CD4-positive, alpha-beta memory T cell (primary cell): Measurements from ENCODE around the gene TALDO1. TPM values are rescaled to one million over a fixed set of nuclear protein-coding genes. Genes with fewer than 3 reads are reported as not detected.

ENCODE experiments used
- CTCF ChIA-PET: fragments of 350-600 bp; sonication (Branson Sonifier 250); formaldehyde crosslinking; loops from one replicate; lab custom pipeline; 2021; ENCODE audit warnings: inconsistent platforms; ENCODE audit not compliant: partially characterized antibody; lab: Charles Lee
- POLR2A ChIA-PET: fragments of 350-600 bp; sonication (Branson Sonifier 250); formaldehyde crosslinking; loops from one replicate; lab custom pipeline; 2021; ENCODE audit not compliant: partially characterized antibody; lab: Charles Lee
- DNase-seq, 5 donors: peaks; one replicate each; pipeline versions ENCODE4 v3.0.0 to v3.0.0-alpha.2; 2020 to 2022; ENCODE audit warnings: mixed read lengths in 1 of 5
- H3K27ac ChIP-seq: one replicate; pipeline ENCODE4 v1.7.0; 2013; ENCODE audit warnings: low read depth, low read length
- H3K27me3 ChIP-seq: 2 replicates; pipeline ENCODE4 v1.7.0; 2013; ENCODE audit warnings: mild to moderate bottlenecking, low read length, moderate library complexity; ENCODE audit not compliant: insufficient read depth
- H3K36me3 ChIP-seq: 2 replicates; pipeline ENCODE4 v1.7.0; 2013; ENCODE audit warnings: mild to moderate bottlenecking, low read length, moderate library complexity; ENCODE audit not compliant: insufficient read depth
- H3K4me1 ChIP-seq: 2 replicates; pipeline ENCODE4 v1.7.0; 2013; ENCODE audit warnings: mild to moderate bottlenecking, low read length, moderate library complexity; ENCODE audit not compliant: insufficient read depth
- H3K4me3 ChIP-seq, 2 donors: one replicate each; pipeline ENCODE4 v1.7.0; 2013; ENCODE audit warnings: low read length in 2 of 2, mild to moderate bottlenecking in 1 of 2
- H3K9me3 ChIP-seq, 2 donors: one replicate each; pipeline ENCODE4 v1.7.0; 2013; ENCODE audit warnings: low read length in 2 of 2, control low read depth in 1 of 2; ENCODE audit not compliant: control insufficient read depth in 1 of 2
- H3K27ac Mint-ChIP-seq, 7 donors: one replicate each; pipeline ENCODE4 v1.8.0; 2020 to 2021; ENCODE audit warnings: mixed read lengths in 7 of 7, mild to moderate bottlenecking in 6 of 7, inconsistent platforms in 3 of 7, moderate library complexity in 3 of 7
- H3K27me3 Mint-ChIP-seq, 2 donors: one replicate each; pipeline ENCODE4 v1.8.0; 2020 to 2021; ENCODE audit warnings: mixed read lengths in 2 of 2
- H3K36me3 Mint-ChIP-seq, 2 donors: one replicate each; pipeline ENCODE4 v1.8.0; 2020 to 2021; ENCODE audit warnings: mixed read lengths in 2 of 2, inconsistent platforms in 1 of 2, mild to moderate bottlenecking in 1 of 2
- H3K4me1 Mint-ChIP-seq, 4 donors: one replicate each; pipeline ENCODE4 v1.8.0; 2020 to 2021; ENCODE audit warnings: mixed read lengths in 4 of 4, mild to moderate bottlenecking in 1 of 4
- H3K4me3 Mint-ChIP-seq, 8 donors: one replicate each; pipeline ENCODE4 v1.8.0; 2020 to 2021; ENCODE audit warnings: mixed read lengths in 8 of 8, mild to moderate bottlenecking in 7 of 8, moderate library complexity in 6 of 8, inconsistent platforms in 3 of 8
- H3K9me3 Mint-ChIP-seq, 8 donors: one replicate each; pipeline ENCODE4 v1.8.0; 2020 to 2021; ENCODE audit warnings: mixed read lengths in 8 of 8, mild to moderate bottlenecking in 5 of 8, inconsistent platforms in 3 of 8, moderate library complexity in 1 of 8
- intact Hi-C: fragments of 100-400 bp; cut with micrococcal nuclease; formaldehyde crosslinking; loops from one replicate; pipeline ENCODE4 v1.15.1; 2023
- polyA plus RNA-seq, 2 donors: library from polyadenylated mRNA; unstranded; fragments of 300-500 nt; fragmentation: Illumina TruSeq; gene quantifications; one replicate each; pipeline ENCODE4 v1.2.3, GENCODE V29; 2021
- total RNA-seq, 2 experiments: library from RNA; stranded (reverse); gene quantifications; one replicate each; pipeline ENCODE4 v1.2.3, GENCODE V29; 2021

The TALDO1 gene
- total and polyA plus RNA-seq, 4 experiments from 2014 or later: 80.4 to 244 (median 132) TPM

- H3K9me3 Mint-ChIP-seq: peaks cover 0 to 3% (median 0%) of the 10 kb centered on the region in 8 donors
- H3K4me3 Mint-ChIP-seq: peak overlapping the region in 1 of 8 donors; percentile 54
- peak overlapping the region in 1 of 7 donors; percentile 25 for H3K27ac Mint-ChIP-seq
- peaks cover 6 to 39% (median 24%) of the 10 kb centered on the region in 4 donors for H3K4me1 Mint-ChIP-seq
- peaks cover 26% of the 10 kb centered on the region for H3K4me1 ChIP-seq
- ChIA-PET POLR2A (interaction anchor here (1.2 kb wide), 1 partner anchor 117 kb away, joined by 3 read pairs; the partner anchor contains the start of gene TMEM80), CTCF (no interaction called here)
- H3K36me3 Mint-ChIP-seq: peaks cover 4 to 34% of the 10 kb centered on the region in 2 donors
- H3K27me3 Mint-ChIP-seq: no peaks in the 10 kb centered on the region
- H3K27ac ChIP-seq: no peak overlapping the region
- no peak for DNase-seq
- no peaks in the 10 kb centered on the region for H3K27me3 ChIP-seq
- H3K4me3 ChIP-seq: no peak overlapping the region
- intact Hi-C loops: no loop called here
- H3K36me3 ChIP-seq: peaks cover 25% of the 10 kb centered on the region
- no peaks in the 10 kb centered on the region for H3K9me3 ChIP-seq
Measured at GRCh38 chr11:813072-813455, 65.8 kb downstream of the TALDO1 start.

GRCh38 chr11:813456-814096 lies 66.3 kb downstream of the TALDO1 start:
- Histone ChIP-seq H3K4me3 (no peak overlapping the region), H3K9me3 (no peaks in the 10 kb centered on the region), H3K36me3 (peaks cover 25% of the 10 kb centered on the region), H3K27ac (no peak overlapping the region), H3K4me1 (peaks cover 25% of the 10 kb centered on the region), H3K27me3 (no peaks in the 10 kb centered on the region)
- peaks cover 0 to 3% (median 0%) of the 10 kb centered on the region in 8 donors for H3K9me3 Mint-ChIP-seq
- no peaks in the 10 kb centered on the region for H3K27me3 Mint-ChIP-seq
- H3K27ac Mint-ChIP-seq: peak overlapping the region in 2 of 7 donors; percentile 44 to 47
- intact Hi-C loops: no loop called here
- DNase-seq: no peak
- ChIA-PET POLR2A (interaction anchor here (1.2 kb wide), 1 partner anchor 118 kb away, joined by 3 read pairs; the partner anchor contains the start of gene TMEM80), CTCF (no interaction called here)
- H3K4me1 Mint-ChIP-seq: peaks cover 7 to 35% (median 21%) of the 10 kb centered on the region in 4 donors
- H3K4me3 Mint-ChIP-seq: peak overlapping the region in 1 of 8 donors; percentile 44
- H3K36me3 Mint-ChIP-seq: peaks cover 4 to 34% of the 10 kb centered on the region in 2 donors

Other genes with a start within 250 kb of the TALDO1 start
- gene RNH1, start 240.2 kb upstream of the TALDO1 start, total RNA-seq: 100 to 1,000 TPM in 1 of 2 experiments, 10 to 100 TPM in 1; 98.4 to 105 TPM
- 100 to 1,000 TPM; 164 to 187 TPM for gene RNH1, start 240.2 kb upstream of the TALDO1 start, polyA plus RNA-seq
- gene HRAS, start 211.9 kb upstream of the TALDO1 start, total RNA-seq: 10 to 100 TPM; 36.7 to 42.5 TPM
- 10 to 100 TPM; 12.9 to 28.5 TPM for gene HRAS, start 211.9 kb upstream of the TALDO1 start, polyA plus RNA-seq
- gene LRRC56, start 209.9 kb upstream of the TALDO1 start, total RNA-seq: 1 to 10 TPM; 4.4 to 4.6 TPM
- 1 to 10 TPM in 1 of 2 donors, under 1 TPM in 1; 0.24 to 1.5 TPM for gene LRRC56, start 209.9 kb upstream of the TALDO1 start, polyA plus RNA-seq
- gene LMNTD2, start 186.7 kb upstream of the TALDO1 start, total RNA-seq: 1 to 10 TPM; 7.0 to 8.1 TPM
- gene LMNTD2, start 186.7 kb upstream of the TALDO1 start, polyA plus RNA-seq: 1 to 10 TPM in 1 of 2 donors, under 1 TPM in 1; 0.94 to 1.3 TPM
- 10 to 100 TPM; 52.7 to 55.2 TPM for gene RASSF7, start 186.5 kb upstream of the TALDO1 start, total RNA-seq
- 10 to 100 TPM; 38.4 to 43.7 TPM for gene RASSF7, start 186.5 kb upstream of the TALDO1 start, polyA plus RNA-seq
- 10 to 100 TPM; 49.2 to 54.5 TPM for gene PHRF1, start 171.0 kb upstream of the TALDO1 start, total RNA-seq
- 10 to 100 TPM in 1 of 2 donors, under 1 TPM in 1; 0.93 to 17.0 TPM for gene PHRF1, start 171.0 kb upstream of the TALDO1 start, polyA plus RNA-seq
- gene IRF7, start 131.5 kb upstream of the TALDO1 start, total RNA-seq: 10 to 100 TPM; 67.6 to 76.6 TPM
- gene IRF7, start 131.5 kb upstream of the TALDO1 start, polyA plus RNA-seq: 10 to 100 TPM; 20.8 to 37.4 TPM
- not detected for gene CDHR5, start 122.5 kb upstream of the TALDO1 start, total RNA-seq
- not detected for gene CDHR5, start 122.5 kb upstream of the TALDO1 start, polyA plus RNA-seq
- not detected for gene SCT, start 120.3 kb upstream of the TALDO1 start, total RNA-seq
- gene SCT, start 120.3 kb upstream of the TALDO1 start, polyA plus RNA-seq: not detected
- 1 to 10 TPM in 1 of 2 experiments, under 1 TPM in 1; 0.64 to 1.0 TPM for gene DRD4, start 110.2 kb upstream of the TALDO1 start, total RNA-seq
- not detected for gene DRD4, start 110.2 kb upstream of the TALDO1 start, polyA plus RNA-seq
- 10 to 100 TPM; 41.3 to 44.3 TPM for gene DEAF1, start 52.2 kb upstream of the TALDO1 start, total RNA-seq
- gene DEAF1, start 52.2 kb upstream of the TALDO1 start, polyA plus RNA-seq: 10 to 100 TPM; 34.5 to 50.8 TPM
- 10 to 100 TPM; 44.7 to 47.3 TPM for gene TMEM80, start 51.6 kb upstream of the TALDO1 start, total RNA-seq
- 10 to 100 TPM; 27.0 to 32.6 TPM for gene TMEM80, start 51.6 kb upstream of the TALDO1 start, polyA plus RNA-seq
- gene EPS8L2, start 41.2 kb upstream of the TALDO1 start, total RNA-seq: 10 to 100 TPM; 17.4 to 17.8 TPM
- 10 to 100 TPM; 15.4 to 19.5 TPM for gene EPS8L2, start 41.2 kb upstream of the TALDO1 start, polyA plus RNA-seq
- gene GATD1, start 30.0 kb downstream of the TALDO1 start, total RNA-seq: 10 to 100 TPM; 51.5 to 64.9 TPM
- 10 to 100 TPM in 1 of 2 donors, 1 to 10 TPM in 1; 4.3 to 15.0 TPM for gene GATD1, start 30.0 kb downstream of the TALDO1 start, polyA plus RNA-seq
- gene CEND1, start 42.6 kb downstream of the TALDO1 start, total RNA-seq: under 1 TPM in 1 of 2 experiments, not detected in 1; 0.19 TPM
- not detected for gene CEND1, start 42.6 kb downstream of the TALDO1 start, polyA plus RNA-seq
- 10 to 100 TPM; 24.0 to 24.1 TPM for gene SLC25A22, start 50.8 kb downstream of the TALDO1 start, total RNA-seq
- gene SLC25A22, start 50.8 kb downstream of the TALDO1 start, polyA plus RNA-seq: 10 to 100 TPM in 1 of 2 donors, 1 to 10 TPM in 1; 9.4 to 13.5 TPM
- 10 to 100 TPM; 32.5 to 34.8 TPM for gene PIDD1, start 57.8 kb downstream of the TALDO1 start, total RNA-seq
- 1 to 10 TPM; 7.0 to 7.8 TPM for gene PIDD1, start 57.8 kb downstream of the TALDO1 start, polyA plus RNA-seq
- 1,000 to 10,000 TPM; 4,870 to 5,155 TPM for gene RPLP2, start 62.5 kb downstream of the TALDO1 start, total RNA-seq
- 1,000 to 10,000 TPM; 1,822 to 3,757 TPM for gene RPLP2, start 62.5 kb downstream of the TALDO1 start, polyA plus RNA-seq
- gene PNPLA2, start 71.5 kb downstream of the TALDO1 start, total RNA-seq: 100 to 1,000 TPM; 200 to 201 TPM
- gene PNPLA2, start 71.5 kb downstream of the TALDO1 start, polyA plus RNA-seq: 10 to 100 TPM; 12.2 to 35.2 TPM
- under 1 TPM in 1 of 2 experiments, not detected in 1; 0.55 TPM for gene CRACR2B, start 80.5 kb downstream of the TALDO1 start, total RNA-seq
- not detected for gene CRACR2B, start 80.5 kb downstream of the TALDO1 start, polyA plus RNA-seq
- 10 to 100 TPM; 20.7 to 23.4 TPM for gene CD151, start 85.5 kb downstream of the TALDO1 start, total RNA-seq
- gene CD151, start 85.5 kb downstream of the TALDO1 start, polyA plus RNA-seq: 10 to 100 TPM in 1 of 2 donors, 1 to 10 TPM in 1; 9.7 to 24.8 TPM
- 10 to 100 TPM; 55.8 to 56.2 TPM for gene POLR2L, start 95.1 kb downstream of the TALDO1 start, total RNA-seq
- 100 to 1,000 TPM in 1 of 2 donors, 10 to 100 TPM in 1; 83.7 to 108 TPM for gene POLR2L, start 95.1 kb downstream of the TALDO1 start, polyA plus RNA-seq
- gene TSPAN4, start 95.4 kb downstream of the TALDO1 start, total RNA-seq: 1 to 10 TPM; 5.3 to 5.8 TPM
- 1 to 10 TPM; 1.8 to 3.5 TPM for gene TSPAN4, start 95.4 kb downstream of the TALDO1 start, polyA plus RNA-seq
- 10 to 100 TPM; 52.1 to 59.2 TPM for gene CHID1, start 163.3 kb downstream of the TALDO1 start, total RNA-seq
- gene CHID1, start 163.3 kb downstream of the TALDO1 start, polyA plus RNA-seq: 10 to 100 TPM; 46.9 to 82.3 TPM
- gene AP2A2, start 178.4 kb downstream of the TALDO1 start, total RNA-seq: 10 to 100 TPM; 81.7 to 87.4 TPM
- 10 to 100 TPM in 1 of 2 donors, 1 to 10 TPM in 1; 5.1 to 14.1 TPM for gene AP2A2, start 178.4 kb downstream of the TALDO1 start, polyA plus RNA-seq